MCF 10A (cell line): Measurements from ENCODE around the gene C20orf173. TPM values are rescaled to one million over a fixed set of nuclear protein-coding genes. Genes with fewer than 3 reads are reported as not detected.
A peak's percentile ranks its signal among the peaks of the same experiment; 100 is the strongest.

Experiments
- BruUV-seq: library from RNA; stranded (reverse); fragments of 400-500 nt; replicated peaks from 2 replicates; lab custom pipeline; 2021; lab: Mats Ljungman, UMichigan
- CTCF ChIA-PET: fragments of 300-600 bp; sonication (Branson Sonifier 250); formaldehyde crosslinking; extraction: SDS; loops from one replicate; lab custom pipeline; 2021; ENCODE audit warnings: antibody characterized with exemption, inconsistent platforms; lab: Yijun Ruan, JAX
- POLR2A ChIA-PET: fragments of 300-600, 350-650 bp; sonication (Branson Sonifier 250); formaldehyde crosslinking; extraction: SDS; loops from one replicate; lab custom pipeline; 2020; ENCODE audit warnings: antibody characterized with exemption, inconsistent platforms; lab: Yijun Ruan, JAX
- DNase-seq: peaks from one replicate; pipeline ENCODE4 v3.0.0-alpha.2; 2018; ENCODE audit not compliant: unreplicated experiment
- H3K27ac Mint-ChIP-seq: one replicate; pipeline ENCODE4 v1.8.0; 2022; ENCODE audit warnings: mild to moderate bottlenecking, low read depth, mixed read lengths; ENCODE audit not compliant: unreplicated experiment
- H3K27me3 Mint-ChIP-seq: one replicate; pipeline ENCODE4 v1.8.0; 2022; ENCODE audit warnings: mixed read lengths; ENCODE audit not compliant: insufficient read depth, unreplicated experiment
- H3K36me3 Mint-ChIP-seq: one replicate; pipeline ENCODE4 v1.8.0; 2022; ENCODE audit warnings: mild to moderate bottlenecking, moderate library complexity, mixed read lengths; ENCODE audit not compliant: insufficient read depth, unreplicated experiment
- H3K4me1 Mint-ChIP-seq: one replicate; pipeline ENCODE4 v1.8.0; 2022; ENCODE audit warnings: mixed read lengths; ENCODE audit not compliant: insufficient read depth, unreplicated experiment
- H3K4me3 Mint-ChIP-seq: one replicate; pipeline ENCODE4 v1.8.0; 2022; ENCODE audit warnings: mild to moderate bottlenecking, moderate library complexity, mixed read lengths; ENCODE audit not compliant: unreplicated experiment
- H3K9me3 Mint-ChIP-seq: one replicate; pipeline ENCODE4 v1.8.0; 2022; ENCODE audit warnings: mixed read lengths; ENCODE audit not compliant: unreplicated experiment
- intact Hi-C: fragments of 100-400 bp; cut with micrococcal nuclease; formaldehyde crosslinking; loops from 2 replicates; pipeline ENCODE4 v1.14.1; 2022
- total RNA-seq: library from RNA; stranded (reverse); gene quantifications from 2 replicates; pipeline ENCODE4 v1.2.3, GENCODE V29; 2022
- TF ChIP-seq, protein P1 (sequence below): fragments of 200-600 bp; IDR thresholded peaks from one replicate; pipeline ENCODE4 v1.8.0; 2022; ENCODE audit warnings: antibody characterized with exemption, mild to moderate bottlenecking; ENCODE audit not compliant: unreplicated experiment

Gene C20orf173
- total RNA-seq, 1 experiment from 2014 or later: not detected

DNA sequence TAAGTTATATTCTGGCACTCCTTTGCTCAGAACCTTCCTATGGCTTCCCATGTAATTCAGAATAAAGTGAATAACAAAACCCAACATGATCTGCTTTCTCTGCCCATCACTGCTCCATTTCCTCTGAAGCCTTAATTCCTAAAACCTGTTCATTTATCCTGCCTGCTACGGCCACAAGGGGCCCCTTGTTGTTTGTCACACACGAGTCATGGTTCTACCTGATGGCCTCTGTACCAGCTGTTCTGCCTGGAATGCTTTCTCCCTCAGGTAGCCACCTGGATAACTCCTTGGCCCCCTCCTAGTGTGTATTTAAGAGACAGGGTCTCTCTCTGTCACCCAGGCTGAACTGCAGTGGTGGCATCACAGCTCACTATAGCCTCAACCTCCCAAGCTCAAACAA lies 39.2 kb upstream of the C20orf173 start:
- CTCF ChIA-PET: no interaction called here
- POLR2A ChIA-PET: interaction anchor here (0.6 kb wide), 1 partner anchor 9 kb away, joined by 3 read pairs; no protein-coding TSS in a partner anchor
- BruUV-seq: no TSS peak
- TF ChIP-seq, protein P1, sequence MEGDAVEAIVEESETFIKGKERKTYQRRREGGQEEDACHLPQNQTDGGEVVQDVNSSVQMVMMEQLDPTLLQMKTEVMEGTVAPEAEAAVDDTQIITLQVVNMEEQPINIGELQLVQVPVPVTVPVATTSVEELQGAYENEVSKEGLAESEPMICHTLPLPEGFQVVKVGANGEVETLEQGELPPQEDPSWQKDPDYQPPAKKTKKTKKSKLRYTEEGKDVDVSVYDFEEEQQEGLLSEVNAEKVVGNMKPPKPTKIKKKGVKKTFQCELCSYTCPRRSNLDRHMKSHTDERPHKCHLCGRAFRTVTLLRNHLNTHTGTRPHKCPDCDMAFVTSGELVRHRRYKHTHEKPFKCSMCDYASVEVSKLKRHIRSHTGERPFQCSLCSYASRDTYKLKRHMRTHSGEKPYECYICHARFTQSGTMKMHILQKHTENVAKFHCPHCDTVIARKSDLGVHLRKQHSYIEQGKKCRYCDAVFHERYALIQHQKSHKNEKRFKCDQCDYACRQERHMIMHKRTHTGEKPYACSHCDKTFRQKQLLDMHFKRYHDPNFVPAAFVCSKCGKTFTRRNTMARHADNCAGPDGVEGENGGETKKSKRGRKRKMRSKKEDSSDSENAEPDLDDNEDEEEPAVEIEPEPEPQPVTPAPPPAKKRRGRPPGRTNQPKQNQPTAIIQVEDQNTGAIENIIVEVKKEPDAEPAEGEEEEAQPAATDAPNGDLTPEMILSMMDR: peak; percentile 7
- Mint-ChIP-seq H3K36me3 (no peaks in the 10 kb centered on the region), H3K9me3 (peaks cover 8% of the 10 kb centered on the region), H3K27ac (no peak overlapping the region), H3K4me1 (no peaks in the 10 kb centered on the region), H3K27me3 (peaks cover 11% of the 10 kb centered on the region), H3K4me3 (no peak overlapping the region)
- DNase-seq: peak; percentile 31
- intact Hi-C loops: loop anchor here (10.0 kb wide), 1 partner anchor 96 kb away; the partner anchor contains the start of genes CPNE1 and RBM12

DNA sequence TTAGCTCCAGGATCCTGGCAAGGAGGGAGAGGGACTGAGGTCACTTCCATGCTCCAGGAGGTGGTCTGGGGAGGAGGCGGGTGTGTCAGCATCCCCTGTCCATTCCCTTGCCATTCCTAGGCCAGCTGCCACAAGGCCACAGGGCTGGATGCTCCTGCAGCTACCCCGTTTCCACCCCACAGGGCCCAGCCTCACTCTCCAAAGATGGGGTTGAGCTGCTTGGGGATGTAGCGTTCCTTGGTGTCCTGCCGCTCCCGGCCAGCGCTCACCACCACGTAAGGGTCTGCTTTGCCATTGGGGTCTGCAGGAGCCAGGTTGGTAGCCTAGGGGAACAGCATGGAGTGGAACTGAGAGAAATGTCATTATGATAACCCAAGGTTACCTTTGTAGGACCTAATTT lies 35.5 kb upstream of the C20orf173 start:
- CTCF ChIA-PET: interaction anchor here (1.0 kb wide), 1 partner anchor 52 kb away, joined by 4 read pairs; no protein-coding TSS in a partner anchor
- Mint-ChIP-seq H3K36me3 (no peaks in the 10 kb centered on the region), H3K27ac (no peak overlapping the region), H3K4me1 (no peaks in the 10 kb centered on the region), H3K27me3 (peaks cover 11% of the 10 kb centered on the region), H3K4me3 (no peak overlapping the region), H3K9me3 (no peaks in the 10 kb centered on the region)
- POLR2A ChIA-PET: interaction anchor here (0.7 to 1.0 kb wide), 2 partner anchors 55 to 99 kb away, joined by 3 to 5 read pairs; no protein-coding TSS in a partner anchor
- intact Hi-C loops: loop anchor here (10.0 kb wide), 1 partner anchor 100 kb away; the partner anchor contains the start of genes CPNE1 and RBM12
- TF ChIP-seq, protein P1: no peak
- DNase-seq: no peak
- no TSS peak for BruUV-seq

DNA sequence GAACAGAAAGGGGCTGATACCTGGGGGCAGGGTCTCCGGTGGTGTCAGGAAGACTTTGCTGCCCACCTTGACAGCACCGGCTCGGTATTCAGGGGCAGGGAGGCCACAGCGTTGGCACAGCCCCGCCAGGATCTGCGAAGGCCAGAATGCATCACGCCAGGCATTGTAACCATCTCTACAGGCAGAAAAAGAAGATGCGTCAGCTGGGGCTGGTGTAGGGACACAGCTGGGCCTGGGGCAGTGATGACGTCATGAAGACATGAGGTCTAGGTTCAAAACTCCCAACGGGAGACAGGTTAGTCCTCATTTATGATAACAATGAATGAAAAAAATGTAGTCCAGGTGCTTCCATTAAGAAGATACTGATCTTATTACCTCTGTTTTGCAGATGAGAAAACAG lies 34.4 kb upstream of the C20orf173 start:
- DNase-seq: no peak
- H3K36me3 Mint-ChIP-seq: peaks cover 6% of the 10 kb centered on the region
- ChIA-PET CTCF (interaction anchor here (0.6 kb wide), 1 partner anchor 427 kb away, joined by 4 read pairs; no protein-coding TSS in a partner anchor), POLR2A (interaction anchor here (1.0 kb wide), 1 partner anchor 100 kb away, joined by 5 read pairs; no protein-coding TSS in a partner anchor)
- no peak overlapping the region for H3K27ac Mint-ChIP-seq
- BruUV-seq: no TSS peak
- no peaks in the 10 kb centered on the region for H3K9me3 Mint-ChIP-seq
- no peak overlapping the region for H3K4me3 Mint-ChIP-seq
- H3K27me3 Mint-ChIP-seq: peaks cover 11% of the 10 kb centered on the region
- TF ChIP-seq, protein P1: no peak
- intact Hi-C loops: loop anchor here (10.0 kb wide), 1 partner anchor 101 kb away; the partner anchor contains the start of genes CPNE1 and RBM12
- no peaks in the 10 kb centered on the region for H3K4me1 Mint-ChIP-seq

DNA sequence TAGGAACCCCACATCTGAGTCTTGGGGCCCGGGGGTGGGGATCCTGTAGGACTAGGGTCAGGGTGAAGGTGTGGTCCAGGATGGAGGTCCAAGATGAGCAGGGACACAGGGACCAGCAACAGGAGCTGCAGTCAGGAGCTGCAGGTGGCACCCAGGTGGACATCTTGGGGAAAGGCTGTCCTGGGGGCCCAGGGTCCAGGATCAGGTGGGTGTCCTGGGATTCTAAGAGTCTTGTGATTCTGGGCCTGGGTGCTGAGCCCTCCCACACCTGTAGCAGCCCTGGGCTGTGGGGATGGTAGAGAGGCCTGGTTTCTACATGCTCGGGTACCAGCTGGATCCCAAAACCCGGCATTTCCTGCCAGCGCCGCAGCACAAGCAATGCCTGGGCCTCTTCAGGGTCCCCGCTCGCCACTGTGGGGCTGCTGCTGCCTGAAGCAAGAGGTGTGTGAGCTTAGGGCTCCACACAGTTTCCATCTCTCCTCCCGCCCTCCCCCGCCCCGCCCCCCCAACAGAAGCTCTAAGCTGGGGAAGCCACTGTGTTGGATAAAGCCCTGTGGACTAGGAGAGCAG lies 33.2 kb upstream of the C20orf173 start:
- DNase-seq: no peak
- ChIA-PET POLR2A (interaction anchor here (0.5 to 1.0 kb wide), 4 partner anchors 11 to 391 kb away, joined by 3 to 4 read pairs (median 3); no protein-coding TSS in a partner anchor), CTCF (interaction anchor here (0.6 to 1.4 kb wide), 2 partner anchors 99 to 431 kb away, joined by 3 to 5 read pairs; no protein-coding TSS in a partner anchor)
- intact Hi-C loops: loop anchor here (10.0 kb wide), 1 partner anchor 102 kb away; the partner anchor contains the start of genes CPNE1 and RBM12
- peaks cover 9% of the 10 kb centered on the region for H3K27me3 Mint-ChIP-seq
- no peak overlapping the region for H3K27ac Mint-ChIP-seq
- peaks cover 12% of the 10 kb centered on the region for H3K36me3 Mint-ChIP-seq
- TF ChIP-seq, protein P1: no peak
- no peak overlapping the region for H3K4me3 Mint-ChIP-seq
- no peaks in the 10 kb centered on the region for H3K4me1 Mint-ChIP-seq
- no peaks in the 10 kb centered on the region for H3K9me3 Mint-ChIP-seq
- no TSS peak for BruUV-seq
